GM18909 (cell line): ENCODE results near the gene APBA2.
"Not testable (repeated sequence)": the region's sequence is repeated elsewhere in the genome, so short reads cannot be mapped to it uniquely, and the experiment has no call there.

Experiments
- ATAC-seq: cut with Tn5 transposase; IDR thresholded peaks from one replicate; pipeline ENCODE4 v1.9.1; 2021; ENCODE audit warnings: mild to moderate bottlenecking; ENCODE audit not compliant: unreplicated experiment, poor library complexity

The APBA2 gene

DNA sequence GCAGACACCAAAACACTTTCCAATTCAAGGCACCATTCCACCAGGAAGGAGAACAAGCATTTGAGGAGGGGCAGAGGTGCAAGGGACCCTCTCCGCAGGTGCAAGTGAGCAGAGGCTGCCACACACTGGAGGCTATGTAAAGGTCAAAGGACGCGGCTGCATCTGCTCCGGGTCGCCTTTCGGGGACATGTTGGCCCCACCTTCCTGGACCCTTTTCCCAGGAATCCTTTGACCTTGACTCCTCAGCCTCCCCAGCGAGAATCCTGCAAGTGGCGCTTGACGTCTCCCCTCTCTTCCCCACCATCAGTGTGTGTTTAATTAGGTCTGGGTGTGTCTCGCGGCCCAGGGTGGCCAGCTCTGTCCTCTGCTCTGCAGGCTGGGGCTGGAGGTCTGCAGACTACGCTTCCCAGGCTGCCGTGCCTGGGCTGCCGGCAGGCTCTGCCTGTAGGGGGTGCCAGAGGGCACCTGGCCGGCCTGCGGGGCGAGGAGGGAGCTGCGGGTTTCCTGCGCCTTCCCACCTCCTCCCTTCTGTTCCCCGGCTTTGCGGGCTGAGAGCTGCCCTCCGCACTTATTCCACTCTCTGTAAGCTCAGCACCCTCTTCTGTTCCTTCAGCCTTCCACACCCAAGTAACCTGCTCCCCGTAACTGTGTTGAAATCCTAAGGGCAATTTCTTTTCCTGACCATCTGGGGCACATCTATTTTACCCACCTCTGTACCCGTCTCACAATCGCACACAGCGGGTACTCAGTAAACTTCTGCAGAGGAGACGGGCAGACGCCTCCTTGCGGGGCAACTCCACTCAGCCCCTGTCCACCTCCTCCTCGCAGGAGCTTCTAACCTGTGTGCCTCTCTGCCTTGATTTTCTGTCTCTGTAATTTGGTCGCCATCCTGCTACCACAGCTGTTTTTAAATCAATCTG is 254.0 kb downstream of the APBA2 start:
- ATAC-seq, result peak; percentile 67

DNA sequence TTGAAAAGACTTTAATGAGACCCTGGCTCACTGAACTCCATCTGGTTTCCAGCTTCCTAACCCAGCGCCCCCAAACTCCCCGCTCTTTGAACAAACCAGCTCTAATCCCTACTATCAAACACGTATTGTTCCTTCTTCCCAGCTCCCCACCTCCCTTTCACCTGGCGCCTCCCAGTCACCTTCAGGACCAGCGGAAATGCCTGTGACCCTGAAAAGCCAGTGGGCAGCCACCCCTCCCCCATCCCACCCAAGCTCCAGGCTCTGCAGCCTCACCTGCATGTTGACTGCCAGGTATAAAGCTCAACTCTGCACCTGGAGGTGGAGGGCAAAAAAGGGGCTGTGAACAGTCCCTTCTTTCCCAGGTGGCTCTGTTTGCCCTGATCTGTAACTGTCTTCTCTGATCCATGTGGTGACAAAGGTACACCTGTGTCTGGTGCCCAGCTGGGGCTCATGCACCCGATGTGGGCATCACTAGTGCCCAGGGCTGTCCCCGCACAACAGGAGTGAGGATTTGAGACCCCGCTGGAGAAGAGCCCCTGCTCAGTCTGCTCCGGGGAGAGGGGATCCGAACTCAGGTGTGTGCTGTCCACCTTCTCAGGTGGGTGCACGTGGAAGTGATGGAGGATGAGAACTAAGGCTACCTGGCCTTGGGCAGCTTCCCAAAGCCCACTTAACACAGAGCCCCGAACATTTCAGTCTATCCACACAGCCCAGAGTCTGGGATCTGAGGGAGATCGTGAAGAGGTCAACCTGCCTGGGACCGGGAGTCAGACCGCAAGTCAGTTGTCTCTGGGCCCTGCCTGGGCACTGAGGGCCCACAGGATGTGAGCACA is 254.9 kb downstream of the APBA2 start:
- ATAC-seq, result no peak

DNA sequence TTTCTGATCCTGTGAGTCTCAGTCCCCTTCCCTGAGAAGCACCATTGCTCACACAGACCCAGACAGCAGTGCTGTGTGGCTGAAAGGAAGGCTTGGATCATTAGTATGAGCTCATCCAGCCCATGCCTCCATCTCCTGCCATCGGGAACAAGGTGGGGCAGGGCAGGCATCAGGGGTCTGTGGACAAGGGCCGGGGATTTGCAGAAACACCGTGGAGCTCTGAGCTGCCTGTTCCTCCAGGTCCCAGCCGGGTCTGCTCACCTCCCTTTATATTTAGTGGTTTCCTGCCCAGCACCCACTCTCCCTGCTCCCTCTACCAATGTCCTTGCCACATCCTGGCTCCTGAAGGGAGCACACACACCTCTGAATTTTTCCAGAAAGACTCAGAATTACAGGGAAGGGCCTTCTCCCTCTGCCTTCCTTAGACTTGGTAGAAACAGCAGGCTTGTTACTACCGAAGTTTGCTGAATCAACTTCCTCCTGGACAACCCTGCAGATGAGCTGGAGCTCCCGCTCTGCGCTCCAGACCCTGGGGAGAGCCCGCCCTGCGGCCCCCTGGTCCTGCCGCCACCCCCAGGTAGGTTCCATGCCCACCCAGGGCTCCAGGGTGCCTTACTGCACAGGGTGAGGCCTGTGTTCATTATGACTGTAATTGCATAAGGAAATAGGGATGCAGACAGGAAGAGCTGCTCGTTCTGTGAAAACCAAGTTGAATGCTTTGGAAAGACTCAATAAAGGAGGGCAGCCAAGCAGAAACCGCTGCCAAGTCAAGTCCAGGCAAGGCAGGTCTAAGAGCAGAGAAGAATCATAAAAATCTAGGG is 255.7 kb downstream of the APBA2 start:
- ATAC-seq, result no peak

DNA sequence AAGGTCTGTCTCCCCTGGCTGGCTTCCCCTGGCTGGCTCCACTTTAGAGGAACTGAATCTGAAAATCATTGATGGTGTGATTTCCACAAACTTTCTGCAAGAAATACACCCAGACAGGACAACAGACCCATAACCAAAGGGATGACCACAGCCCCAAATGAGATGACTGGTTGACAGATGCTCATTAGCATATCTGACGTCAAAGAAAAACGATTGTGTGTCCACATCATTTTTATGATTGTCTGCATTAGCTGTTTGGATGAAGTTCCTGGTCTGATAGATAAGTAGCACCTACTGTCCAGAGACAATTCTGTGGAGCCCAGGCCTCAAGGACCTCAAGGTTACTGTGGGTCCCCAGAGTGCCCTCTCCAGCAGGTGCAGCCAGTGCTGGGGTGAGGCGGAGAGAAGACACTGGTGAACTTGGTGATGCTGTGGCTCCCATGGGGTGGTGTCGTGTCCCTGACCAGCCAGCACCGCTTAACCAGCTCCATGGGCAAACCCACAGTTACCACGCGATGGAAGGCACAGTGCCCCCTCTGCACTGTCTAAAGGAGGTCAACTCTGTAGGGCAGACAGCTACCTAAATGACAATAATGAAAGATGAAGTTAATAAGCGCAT is 256.5 kb downstream of the APBA2 start:
- no peak for ATAC-seq

DNA sequence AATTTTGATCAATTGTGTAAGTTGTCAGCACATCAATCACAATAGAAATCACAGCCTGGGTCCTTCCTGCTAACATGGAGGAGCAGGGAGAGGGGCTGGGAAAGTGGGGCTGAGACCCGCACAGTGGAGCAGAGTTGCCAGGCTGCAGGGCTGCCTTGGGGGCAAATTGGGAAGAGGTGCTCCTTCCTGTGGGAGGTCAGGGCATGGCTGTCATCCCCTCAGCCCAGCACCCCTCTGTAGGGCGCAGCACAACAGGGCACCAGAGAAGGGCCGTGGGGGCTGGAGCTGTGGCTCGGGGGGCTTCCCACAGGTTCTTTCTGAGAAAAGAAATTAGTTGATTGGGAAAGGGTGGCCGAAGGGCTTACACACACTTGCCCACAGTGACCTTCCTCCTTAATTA is 257.5 kb downstream of the APBA2 start:
- no peak for ATAC-seq

DNA sequence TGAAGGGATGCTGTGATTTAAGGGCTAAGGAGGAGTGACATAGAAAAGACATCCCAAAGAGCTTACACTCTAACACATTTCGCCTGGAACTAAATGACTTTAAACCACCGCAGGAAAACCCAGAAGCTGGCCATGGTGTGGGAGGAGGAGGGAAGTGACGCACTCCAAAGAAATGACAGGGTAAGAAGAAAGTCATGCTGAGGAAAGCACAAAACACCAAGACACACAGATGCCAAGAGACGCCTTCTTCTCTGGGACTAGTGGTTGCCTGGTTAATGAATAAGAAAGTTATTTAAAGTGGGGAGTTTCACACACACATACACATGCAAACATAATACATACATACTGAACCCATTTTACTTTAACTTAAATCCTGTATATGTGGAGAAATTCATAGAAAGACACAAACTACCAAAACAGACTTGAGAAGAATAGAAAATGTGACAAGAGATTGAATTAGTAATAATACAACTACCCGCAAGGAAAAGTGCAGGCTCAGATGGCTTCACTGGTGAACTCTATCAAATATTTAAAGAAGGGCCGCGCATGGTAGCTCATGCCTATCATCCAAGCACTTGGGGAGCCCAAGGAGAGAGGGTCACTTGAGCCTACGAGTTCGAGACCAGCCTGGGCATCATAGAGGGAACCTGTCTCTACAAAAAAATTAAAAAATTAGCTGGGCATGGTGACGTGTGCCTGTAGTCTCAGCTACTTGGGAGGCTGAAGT is 258.3 kb downstream of the APBA2 start:
- ATAC-seq, result no peak

DNA sequence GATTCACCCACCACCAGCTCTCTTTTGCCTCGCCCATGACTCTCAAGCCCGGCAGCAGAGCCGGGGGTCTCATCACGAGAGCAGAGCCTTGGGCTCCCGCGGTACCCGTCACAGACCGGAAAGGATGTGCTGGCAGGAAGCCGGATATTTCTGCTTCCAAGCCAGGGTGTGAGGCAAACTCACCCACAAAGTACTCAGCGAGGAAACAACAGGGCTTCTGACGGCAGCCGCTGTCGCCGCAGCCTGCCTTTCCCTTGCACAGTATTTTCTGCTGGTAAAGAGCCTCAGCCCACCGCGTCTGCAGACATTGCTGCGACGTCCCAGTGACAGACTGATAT is 263.9 kb downstream of the APBA2 start:
- no peak for ATAC-seq

DNA sequence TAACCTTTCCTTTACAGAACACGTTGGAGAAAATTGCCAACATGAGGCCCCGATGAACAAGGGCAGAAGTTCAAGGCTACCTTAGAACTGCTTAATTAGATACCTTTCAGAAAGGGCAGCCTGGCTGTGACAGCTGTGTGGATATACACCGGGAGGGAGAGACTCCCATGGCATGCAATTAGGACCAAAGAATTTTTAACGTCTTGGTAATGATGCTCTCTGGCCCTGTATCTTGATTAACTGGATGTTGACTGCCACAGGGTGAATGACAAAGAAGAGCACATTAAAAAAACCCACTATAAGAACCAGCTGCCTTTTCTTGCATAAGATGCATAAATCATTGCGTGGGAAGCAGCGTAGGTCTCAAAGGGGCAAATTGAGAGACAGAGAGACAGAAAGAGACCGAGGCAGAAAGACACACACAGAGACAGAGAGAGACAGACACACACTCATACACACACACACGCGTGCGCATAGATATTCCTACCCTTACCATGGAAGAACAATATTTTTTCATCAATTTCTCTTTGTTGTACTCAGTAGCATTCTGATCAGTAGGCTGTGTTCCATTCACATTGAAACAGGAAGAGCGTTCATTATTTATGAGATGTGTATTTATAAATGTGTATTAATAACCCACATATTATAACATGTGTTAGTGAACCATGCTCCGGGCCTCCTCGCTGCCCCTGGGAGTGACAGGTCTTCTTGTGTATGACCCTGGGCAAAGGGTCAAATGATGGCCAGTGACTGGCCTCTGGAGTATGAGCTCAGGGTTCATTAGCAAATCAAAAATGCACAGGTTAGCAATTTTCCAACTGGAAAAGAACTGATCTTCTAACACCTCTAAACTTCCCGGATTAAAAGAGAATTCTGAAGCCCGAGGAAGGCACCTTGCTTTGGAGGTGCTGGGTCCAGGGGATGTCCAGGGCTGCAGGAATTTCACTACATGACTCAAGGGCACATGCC is 265.0 kb downstream of the APBA2 start:
- no peak for ATAC-seq

DNA sequence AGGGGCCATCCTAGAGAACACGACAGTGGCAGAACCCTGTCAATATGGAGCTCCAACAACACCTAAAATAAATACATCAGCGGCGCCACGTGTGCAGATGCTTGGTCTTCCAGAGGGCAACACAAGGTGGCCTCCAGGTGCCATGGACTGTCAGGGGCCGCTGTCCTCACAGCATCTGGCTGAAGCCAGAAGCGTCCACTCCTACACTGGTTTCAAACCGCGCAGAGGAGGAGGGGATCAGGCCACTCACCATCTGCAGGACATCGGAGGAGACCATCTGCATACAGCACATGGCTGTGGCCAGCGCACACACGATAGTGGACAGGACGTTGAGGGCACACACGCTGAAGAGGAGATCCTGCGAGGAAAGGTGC is 265.7 kb downstream of the APBA2 start:
- ATAC-seq, result no peak

DNA sequence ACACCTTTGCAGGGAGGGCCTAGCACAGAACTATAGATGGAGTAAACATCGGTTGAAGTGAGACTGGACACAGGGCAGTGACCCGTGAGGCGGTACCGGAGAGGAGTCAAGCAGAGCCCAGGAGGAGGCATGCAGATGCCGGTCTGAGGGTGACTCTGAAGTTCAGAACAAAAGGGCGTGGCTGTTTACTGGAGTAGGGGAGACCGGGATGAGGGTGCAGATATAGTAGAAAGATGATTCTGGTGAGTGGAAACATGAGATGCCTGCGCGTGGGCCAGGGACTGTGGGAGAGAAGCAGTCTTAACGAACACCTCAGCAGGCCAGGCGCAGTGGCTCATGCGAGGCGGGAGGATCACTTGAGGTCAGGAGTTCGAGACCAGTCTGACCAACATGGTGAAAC is 270.7 kb downstream of the APBA2 start:
- ATAC-seq, result no peak

DNA sequence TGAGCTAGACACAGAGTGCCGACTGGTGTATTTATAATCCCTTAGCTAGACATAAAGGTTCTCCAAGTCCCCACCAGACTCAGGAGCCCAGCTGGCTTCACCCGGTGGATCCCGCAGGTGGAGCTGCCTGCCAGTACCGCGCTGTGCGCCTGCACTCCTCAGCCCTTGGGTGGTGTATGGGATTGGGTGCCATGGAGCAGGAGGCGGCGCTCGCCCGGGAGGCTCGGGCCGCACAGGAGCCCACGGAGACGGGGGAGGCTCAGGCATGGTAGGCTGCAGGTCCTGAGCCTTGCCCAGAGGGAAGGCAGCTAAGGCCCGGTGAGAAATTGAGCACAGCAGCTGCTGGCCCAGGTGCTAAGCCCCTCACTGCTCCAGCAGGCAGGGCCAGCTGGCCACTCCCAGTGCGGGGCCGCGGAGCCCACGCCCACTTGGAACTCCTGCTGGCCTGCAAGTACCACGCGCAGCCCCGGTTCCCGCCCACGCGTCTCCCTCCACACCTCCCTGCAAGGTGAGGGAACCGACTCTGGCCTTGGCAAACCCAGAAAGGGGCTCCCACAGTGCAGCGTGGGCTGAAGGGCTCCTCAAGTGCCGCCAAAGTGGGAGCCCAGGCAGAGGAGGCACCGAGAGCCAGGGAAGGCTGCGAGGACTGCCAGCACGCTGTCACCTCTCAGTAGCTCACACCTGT is 274.1 kb downstream of the APBA2 start:
- ATAC-seq, result no peak

DNA sequence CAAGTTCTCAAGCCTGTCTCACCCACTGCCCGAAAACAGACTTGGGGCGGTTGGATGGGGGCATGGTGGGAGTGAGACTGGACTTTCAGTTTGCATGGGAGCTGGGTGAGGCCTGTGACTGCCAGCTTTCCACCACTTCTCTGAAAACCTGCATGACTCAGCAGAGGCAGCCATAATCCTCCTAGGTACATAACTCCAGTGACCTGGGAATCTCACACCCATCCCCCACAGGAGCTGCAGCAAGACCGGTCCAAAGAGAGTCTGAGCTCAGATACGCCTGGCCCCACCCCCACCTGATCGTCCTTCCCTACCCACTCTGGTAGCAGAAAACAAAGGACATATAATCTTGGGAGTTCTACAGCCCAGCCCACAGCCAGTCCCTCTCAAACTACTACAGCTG is 276.6 kb downstream of the APBA2 start:
- ATAC-seq, result no peak

DNA sequence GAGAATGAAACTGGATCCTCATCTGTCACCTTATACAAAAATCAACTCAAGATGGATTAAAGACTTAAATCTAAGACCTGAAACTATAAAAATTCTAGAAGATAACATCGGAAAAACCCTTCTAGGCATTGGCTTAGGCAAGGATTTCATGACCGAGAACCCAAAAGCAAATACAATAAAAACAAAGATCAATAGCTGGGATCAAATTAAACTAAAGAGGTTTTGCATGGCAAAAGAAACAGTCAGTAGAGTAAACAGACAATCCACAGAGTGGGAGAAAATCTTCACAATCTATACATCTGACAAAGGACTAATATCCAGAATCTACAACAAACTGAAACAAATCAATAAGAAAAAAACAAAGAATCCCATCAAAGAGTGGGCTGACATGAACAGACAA is 281.3 kb downstream of the APBA2 start:
- ATAC-seq, result not testable (repeated sequence)
